Fibroblast of pulmonary artery (primary cell): ENCODE results near the gene PRKRA.

ENCODE experiments used
- DNase-seq: peaks from one replicate; pipeline ENCODE4 v3.0.0-alpha.2; 2010; ENCODE audit warnings: low read depth
- H3K4me3 ChIP-seq: replicated peaks from 2 replicates; pipeline ENCODE4 v1.5.1; 2011; ENCODE audit warnings: low read depth, mild to moderate bottlenecking, control low read depth, low read length, moderate library complexity
- CTCF ChIP-seq: IDR thresholded peaks from 2 replicates; pipeline ENCODE4 v1.5.1; 2011; ENCODE audit warnings: mild to moderate bottlenecking, control low read depth, low read length, inconsistent platforms; ENCODE audit errors: missing control alignments

The PRKRA gene

GRCh38 chr2:178409261-178409660 lies 41.7 kb downstream of the PRKRA start:
- no peak for DNase-seq
- no peak for TF ChIP-seq CTCF
- H3K4me3 ChIP-seq, result no peak overlapping the region

- TF ChIP-seq CTCF, result no peak
- no peak overlapping the region for H3K4me3 ChIP-seq
- peak; percentile 73 for DNase-seq
Measured at GRCh38 chr2:178404368-178404767, 46.6 kb downstream of the PRKRA start.

GRCh38 chr2:178403671-178404306 lies 47.2 kb downstream of the PRKRA start:
- no peak for DNase-seq
- H3K4me3 ChIP-seq, result no peak overlapping the region
- TF ChIP-seq CTCF, result no peak

GRCh38 chr2:178401994-178402437 lies 49.0 kb downstream of the PRKRA start:
- no peak for TF ChIP-seq CTCF
- no peak for DNase-seq
- no peak overlapping the region for H3K4me3 ChIP-seq

- no peak overlapping the region for H3K4me3 ChIP-seq
- TF ChIP-seq CTCF, result peak; percentile 64
- DNase-seq, result peak; percentile 71
Measured at GRCh38 chr2:178397002-178397605, 53.9 kb downstream of the PRKRA start.

GRCh38 chr2:178395941-178396570 lies 54.9 kb downstream of the PRKRA start:
- no peak for DNase-seq
- no peak overlapping the region for H3K4me3 ChIP-seq
- TF ChIP-seq CTCF, result no peak
